Activated T-cell treated with anti-CD3 and anti-CD28 coated beads for 4 hours (primary cell): Measurements from ENCODE around the gene HCAR2.
"Not testable (repeated sequence)": the region's sequence is repeated elsewhere in the genome, so short reads cannot be mapped to it uniquely, and the experiment has no call there.

Experiments used
- DNase-seq: peaks from one replicate; pipeline ENCODE4 v3.0.0-alpha.2; 2020

Gene HCAR2

DNA sequence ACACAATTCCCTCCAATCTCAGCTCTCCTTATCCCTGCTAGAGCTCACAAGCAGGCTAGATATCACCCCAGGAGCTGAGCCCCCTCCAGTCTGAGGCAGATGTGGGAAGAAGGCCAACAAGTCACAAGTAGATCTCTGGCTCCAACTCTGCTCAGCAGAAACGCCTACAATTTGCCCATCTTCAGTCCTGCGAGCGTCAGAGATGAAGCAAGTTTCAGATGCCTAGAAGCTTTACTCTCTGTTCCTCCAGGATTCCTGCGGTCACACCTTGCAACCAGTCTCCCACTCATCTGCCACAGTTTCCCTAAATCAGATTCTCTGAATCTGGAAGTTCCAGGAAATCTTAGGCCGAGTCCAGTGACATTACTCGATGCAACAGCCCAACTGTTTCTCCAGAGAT lies 12.1 kb upstream of the HCAR2 start:
- not testable (repeated sequence) for DNase-seq

DNA sequence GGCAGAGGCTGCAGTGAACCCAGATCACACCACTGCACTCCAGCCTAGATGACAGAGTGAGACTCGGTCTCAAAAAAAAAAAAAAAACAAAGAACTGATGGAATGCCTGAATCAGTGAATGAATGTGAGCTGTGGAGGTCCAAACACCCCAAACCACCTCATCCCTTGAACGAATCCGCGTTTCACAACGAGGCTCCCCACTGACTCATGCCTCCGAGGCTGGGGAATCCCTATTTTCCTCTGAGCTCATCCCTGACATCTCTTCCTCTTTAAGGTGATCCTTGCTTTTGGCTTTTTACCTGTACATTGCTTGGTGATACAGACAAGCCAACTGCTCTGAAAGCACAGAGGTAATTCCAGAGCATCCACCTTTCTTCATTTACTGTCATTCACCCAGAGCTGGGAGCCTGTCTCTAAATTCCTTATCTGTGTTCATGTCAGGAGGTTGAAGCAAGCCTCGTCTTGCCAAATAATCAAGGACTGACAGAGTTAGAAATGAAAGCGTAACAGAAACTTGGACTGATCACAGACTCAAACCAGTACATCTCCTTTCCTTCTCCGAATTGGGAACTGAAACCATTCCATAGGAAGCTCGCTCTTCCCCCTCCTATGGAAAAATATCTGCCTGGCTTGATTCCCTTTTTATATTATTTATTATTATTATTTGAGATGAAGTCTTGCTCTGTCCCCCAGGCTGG lies 10.5 kb upstream of the HCAR2 start:
- not testable (repeated sequence) for DNase-seq

DNA sequence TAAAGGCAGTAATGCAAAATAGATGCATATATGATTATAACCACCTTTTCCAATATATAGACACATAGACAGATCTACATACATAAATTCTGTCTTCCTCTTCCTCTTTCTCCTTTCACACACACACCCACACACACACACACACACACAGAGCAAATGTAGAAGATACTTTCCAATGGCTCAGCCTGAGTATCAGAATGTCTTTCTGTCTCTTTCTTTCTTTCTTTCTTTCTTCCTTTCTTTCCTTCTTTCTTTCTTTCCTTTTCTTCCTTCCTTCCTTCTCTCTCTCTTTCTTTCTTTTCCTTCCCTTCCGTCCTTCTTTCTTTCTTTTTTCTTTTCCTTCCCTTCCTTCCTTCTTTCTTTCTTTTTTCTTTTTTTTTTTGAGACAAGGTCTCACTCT lies 8.1 kb upstream of the HCAR2 start:
- DNase-seq: not testable (repeated sequence)

DNA sequence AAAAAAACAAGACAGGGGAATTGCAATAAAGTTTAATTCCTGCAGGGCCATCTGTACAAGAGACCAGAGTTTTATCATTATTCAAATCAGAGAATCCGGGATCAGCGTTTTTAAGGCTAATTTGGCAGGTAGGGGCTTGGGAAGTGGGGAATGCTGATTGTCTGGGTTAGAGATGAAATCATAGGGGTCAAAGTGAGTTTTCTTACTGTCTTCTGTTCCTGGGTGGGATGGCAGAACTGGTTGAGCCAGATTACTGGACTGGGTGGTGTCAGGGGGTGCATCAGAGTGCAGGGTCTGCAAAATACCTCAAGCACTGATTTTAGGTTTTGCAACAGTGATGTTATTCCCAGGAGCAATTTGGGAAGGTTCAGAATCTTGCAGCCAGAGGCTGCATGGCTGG lies 7.2 kb upstream of the HCAR2 start:
- not testable (repeated sequence) for DNase-seq

DNA sequence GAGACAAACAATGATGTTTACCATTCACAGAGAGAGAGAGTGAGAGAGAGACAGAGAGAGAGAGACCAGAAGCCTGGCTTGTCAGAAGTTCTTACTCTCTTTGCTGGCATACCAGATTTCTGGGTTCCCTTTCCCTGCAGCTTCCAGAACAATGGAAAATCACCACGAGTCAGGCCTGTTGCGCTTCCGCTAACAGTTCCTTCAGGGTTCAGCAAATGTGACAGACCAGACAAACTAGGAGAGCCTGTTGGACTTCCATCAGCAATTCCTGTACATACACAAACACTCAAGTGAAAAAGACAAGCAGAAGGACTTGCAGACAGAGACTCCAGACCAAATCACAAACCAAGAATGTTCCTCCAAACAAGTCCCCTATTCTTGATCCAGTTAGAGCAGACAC lies 6.1 kb upstream of the HCAR2 start:
- DNase-seq: not testable (repeated sequence)

DNA sequence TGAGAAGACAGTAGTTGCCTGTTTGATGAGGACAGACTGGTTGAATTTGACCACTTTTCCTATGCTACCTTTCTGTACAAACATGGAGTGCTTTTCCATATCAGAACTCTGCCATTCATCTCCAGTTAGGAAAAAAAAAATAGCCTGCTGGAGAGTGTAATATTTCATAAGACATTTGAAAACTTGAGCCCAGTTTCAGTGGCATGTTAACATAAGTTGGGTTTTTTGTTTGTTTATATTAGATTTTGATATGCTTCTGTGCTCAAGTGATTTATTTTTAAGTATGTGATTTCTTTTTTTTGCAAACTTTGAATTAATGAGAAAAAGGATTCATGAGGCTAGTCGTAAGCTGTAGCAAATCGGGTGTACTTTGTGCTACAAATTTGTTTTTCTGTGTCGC lies 684 bp upstream of the HCAR2 start:
- not testable (repeated sequence) for DNase-seq

DNA sequence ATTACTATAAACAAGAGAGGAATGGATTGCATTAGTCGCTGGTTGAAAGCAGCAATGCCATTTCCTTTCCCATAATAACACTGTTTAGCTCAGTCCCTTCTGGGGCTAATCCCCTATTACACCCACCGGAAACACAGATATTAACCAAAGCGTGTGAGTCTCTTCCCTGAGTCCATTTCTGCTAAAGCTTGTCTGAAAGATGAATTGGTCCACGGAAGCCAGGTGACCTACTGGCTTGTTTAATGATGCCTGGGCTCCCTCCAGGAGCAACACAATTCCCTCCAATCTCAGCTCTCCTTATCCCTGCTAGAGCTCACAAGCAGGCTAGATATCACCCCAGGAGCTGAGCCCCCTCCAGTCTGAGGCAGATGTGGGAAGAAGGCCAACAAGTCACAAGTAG lies 1.7 kb downstream of the HCAR2 start:
- not testable (repeated sequence) for DNase-seq

DNA sequence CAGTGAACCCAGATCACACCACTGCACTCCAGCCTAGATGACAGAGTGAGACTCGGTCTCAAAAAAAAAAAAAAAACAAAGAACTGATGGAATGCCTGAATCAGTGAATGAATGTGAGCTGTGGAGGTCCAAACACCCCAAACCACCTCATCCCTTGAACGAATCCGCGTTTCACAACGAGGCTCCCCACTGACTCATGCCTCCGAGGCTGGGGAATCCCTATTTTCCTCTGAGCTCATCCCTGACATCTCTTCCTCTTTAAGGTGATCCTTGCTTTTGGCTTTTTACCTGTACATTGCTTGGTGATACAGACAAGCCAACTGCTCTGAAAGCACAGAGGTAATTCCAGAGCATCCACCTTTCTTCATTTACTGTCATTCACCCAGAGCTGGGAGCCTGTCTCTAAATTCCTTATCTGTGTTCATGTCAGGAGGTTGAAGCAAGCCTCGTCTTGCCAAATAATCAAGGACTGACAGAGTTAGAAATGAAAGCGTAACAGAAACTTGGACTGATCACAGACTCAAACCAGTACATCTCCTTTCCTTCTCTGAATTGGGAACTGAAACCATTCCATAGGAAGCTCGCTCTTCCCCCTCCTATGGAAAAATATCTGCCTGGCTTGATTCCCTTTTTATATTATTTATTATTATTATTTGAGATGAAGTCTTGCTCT lies 3.0 kb downstream of the HCAR2 start:
- not testable (repeated sequence) for DNase-seq

DNA sequence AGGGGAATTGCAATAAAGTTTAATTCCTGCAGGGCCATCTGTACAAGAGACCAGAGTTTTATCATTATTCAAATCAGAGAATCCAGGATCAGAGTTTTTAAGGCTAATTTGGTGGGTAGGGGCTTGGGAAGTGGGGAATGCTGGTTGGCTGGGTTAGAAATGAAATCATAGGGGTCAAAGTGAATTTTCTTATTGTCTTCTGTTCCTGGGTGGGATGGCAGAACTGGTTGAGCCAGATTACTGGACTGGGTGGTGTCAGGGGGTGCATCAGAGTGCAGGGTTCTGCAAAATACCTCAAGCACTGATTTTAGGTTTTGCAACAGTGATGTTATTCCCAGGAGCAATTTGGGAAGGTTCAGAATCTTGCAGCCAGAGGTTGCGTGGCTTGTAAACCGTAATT lies 6.2 kb downstream of the HCAR2 start:
- not testable (repeated sequence) for DNase-seq

DNA sequence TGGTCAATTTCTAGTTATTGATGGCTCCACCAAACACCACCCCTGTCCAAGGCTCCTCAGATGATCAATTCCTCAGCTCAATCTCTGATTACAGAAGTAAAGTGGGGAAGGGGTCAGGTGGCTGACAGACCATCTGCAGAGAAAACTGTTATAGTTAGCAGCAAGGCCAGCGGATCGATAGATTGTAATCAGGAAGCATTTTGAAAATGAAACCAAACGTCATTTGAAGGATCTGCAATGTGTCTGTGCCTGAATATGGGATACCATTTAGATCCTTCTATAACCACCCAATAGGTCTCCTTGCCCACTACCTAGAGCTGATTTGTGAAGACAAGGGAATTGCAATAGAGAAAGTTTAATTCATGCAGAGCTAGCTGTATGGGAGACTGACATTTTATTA lies 11.6 kb downstream of the HCAR2 start:
- DNase-seq: no peak

DNA sequence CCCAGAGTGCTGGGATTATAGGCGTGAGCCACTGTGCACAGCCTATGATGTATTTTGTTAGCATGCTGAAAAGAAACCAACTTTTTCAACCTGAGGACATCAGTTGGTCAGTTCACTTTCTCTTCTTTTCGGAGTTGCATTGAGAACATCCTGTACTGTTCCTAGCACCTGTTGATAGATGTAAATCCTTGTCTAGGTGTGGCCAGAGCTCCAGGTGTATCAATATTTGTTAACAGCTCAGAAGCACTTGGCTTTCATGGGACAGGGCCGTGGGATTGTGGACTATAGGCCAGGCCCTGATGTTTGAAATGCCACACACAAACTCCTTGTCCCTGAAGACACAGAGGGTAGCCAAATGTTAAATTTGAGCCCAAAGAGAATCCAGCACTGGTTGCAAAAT lies 14.9 kb downstream of the HCAR2 start:
- DNase-seq: no peak

DNA sequence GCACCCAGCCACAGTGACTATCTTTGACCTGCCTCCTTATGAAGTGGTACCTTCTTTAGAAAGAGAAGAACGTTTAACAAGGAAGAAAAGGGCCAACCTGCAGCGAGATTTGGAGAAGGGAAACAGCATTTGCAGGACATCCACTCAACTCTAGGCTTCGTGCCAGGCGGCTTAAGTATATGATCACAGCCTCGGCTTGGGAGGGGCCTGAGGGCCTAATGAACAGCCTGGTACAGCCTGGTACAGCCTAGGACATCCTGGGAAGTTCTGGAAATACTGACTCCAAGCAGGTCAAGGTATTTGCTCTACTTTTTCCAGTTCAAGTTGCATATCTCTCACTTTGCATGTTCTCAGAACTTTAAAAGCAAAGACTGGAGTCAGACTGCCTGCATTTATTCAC lies 16.1 kb downstream of the HCAR2 start:
- DNase-seq: no peak

DNA sequence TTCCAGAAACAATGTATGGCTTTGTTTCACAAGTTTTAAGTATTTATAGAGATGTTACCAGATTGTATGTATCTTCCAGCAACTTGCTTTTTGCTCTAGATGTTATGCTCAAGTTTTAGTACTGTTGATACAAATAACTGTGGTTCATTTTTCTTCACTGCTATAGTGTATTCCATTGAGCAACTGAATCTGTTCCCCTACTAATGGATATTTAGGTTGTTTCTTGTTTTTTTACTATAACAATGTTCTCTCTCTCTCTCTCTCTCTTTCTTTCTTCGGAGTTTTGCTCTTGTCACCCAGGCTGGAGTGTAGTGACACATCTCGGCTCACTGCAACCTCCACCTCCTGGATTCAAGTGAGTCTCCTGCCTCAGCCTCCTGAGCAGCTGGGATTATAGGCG lies 16.6 kb downstream of the HCAR2 start:
- no peak for DNase-seq

DNA sequence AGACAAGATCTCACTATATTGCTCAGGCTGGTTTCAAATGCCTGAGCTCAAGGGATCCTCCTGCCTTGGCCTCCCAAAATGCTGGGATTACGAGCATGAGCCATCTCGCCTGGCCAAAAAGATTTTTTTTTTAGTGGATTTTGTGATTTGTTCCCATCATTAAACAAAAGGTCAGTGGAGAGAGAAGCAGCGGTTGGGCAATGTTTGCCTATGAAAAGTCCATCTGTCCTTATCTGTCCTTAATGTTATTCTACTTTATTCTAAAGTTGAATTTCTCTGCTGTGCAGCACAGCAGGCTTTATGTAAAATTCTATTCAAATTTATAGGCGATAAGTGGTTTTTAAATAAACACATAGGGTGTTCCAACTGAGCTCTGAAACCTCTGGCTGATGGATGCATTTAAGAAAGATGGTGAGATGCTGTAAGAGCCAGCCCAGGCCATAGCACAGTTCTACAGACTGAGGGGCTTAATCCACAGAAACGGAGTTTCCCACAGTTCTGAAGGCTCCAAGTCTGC lies 18.8 kb downstream of the HCAR2 start:
- DNase-seq: no peak

DNA sequence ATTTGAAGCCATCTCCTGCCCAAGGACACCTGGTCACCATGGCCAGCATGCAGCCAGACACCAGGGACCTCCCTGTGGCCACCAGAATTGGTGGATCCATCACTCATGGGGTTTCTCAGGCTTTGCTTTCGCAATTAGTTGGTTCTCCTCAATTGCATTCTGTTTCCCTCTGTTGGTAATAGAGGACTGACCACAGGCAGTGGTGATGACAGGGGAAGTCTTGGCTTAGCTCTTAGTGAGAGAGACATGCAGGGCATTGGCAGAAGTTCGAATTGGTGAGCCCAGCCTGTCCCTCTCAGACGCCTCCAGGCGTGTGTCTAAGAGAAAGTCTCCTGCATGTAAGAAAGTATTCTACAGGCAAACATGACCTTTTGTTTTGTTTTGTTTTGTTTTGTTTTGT lies 21.3 kb downstream of the HCAR2 start:
- no peak for DNase-seq

DNA sequence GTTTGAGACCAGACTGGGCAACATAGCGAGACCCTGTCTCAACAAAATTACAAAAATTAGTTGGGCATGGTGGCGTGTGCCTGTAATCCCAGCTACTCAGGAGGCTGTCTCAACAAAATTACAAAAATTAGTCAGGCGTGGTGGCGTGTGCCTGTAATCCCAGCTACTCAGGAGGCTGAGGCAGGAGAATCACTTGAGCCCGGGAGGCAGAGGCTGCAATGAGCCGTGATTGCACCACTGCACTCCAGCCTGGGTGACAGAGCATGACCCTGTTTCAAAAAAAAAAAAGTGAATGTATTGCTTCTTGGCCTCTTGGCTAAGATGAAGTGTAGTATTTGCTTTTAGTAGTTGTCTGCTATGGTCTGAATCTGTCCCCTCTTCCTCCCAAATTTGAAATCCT lies 22.2 kb downstream of the HCAR2 start:
- DNase-seq: not testable (repeated sequence)

DNA sequence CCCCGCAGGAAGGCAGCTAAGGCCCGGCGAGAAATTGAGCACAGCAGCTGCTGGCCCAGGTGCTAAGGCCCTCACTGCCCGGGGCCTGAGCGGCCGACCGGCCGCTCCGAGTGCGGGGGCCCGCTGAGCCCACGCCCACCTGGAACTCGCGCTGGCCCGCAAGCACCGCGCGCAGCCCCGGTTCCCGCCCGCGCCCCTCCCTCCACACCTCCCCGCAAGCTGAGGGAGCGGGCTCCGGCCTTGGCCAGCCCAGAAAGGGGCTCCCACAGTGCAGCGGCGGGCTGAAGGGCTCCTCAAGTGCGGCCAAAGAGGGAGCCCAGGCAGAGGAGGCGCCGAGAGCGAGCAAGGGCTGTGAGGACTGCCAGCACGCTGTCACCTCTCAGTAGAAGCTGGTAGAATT lies 26.4 kb downstream of the HCAR2 start:
- not testable (repeated sequence) for DNase-seq

DNA sequence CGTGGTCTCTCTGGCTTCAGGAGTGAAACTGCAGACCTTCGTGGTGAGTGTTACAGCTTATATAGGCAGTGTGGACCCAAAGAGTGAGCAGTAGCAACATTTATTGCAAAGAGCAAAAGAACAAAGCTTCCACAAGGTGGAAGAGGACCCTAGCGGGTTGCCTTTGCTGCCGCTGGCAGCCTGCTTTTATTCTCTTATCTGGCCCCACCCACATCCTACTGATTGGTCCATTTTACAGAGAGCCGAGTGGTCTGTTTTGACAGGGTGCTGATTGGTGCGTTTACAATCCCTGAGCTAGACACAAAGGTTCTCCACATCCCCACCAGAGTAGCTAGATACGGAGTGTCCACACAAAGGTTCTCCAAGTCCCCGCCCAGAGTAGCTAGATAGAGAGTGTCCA lies 27.1 kb downstream of the HCAR2 start:
- not testable (repeated sequence) for DNase-seq

DNA sequence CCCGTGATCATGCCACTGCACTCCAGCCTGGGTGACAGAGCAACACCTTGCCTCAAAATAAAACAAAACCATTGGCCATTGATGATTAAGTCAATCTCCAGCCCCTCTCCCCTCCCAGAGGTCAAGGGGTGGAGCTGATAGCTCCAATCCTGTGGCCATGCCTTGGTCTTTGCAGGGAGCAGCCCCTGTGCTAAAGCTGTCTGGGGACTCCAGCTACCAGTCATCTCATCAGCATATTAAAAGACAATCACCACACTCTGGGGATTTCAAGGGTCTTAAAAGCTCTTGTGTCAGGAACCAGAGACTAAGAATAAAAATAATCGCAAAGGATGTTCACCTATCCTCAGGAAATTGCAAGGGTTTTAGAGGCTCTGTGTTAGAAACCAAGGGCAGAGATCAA lies 30.6 kb downstream of the HCAR2 start:
- no peak for DNase-seq

DNA sequence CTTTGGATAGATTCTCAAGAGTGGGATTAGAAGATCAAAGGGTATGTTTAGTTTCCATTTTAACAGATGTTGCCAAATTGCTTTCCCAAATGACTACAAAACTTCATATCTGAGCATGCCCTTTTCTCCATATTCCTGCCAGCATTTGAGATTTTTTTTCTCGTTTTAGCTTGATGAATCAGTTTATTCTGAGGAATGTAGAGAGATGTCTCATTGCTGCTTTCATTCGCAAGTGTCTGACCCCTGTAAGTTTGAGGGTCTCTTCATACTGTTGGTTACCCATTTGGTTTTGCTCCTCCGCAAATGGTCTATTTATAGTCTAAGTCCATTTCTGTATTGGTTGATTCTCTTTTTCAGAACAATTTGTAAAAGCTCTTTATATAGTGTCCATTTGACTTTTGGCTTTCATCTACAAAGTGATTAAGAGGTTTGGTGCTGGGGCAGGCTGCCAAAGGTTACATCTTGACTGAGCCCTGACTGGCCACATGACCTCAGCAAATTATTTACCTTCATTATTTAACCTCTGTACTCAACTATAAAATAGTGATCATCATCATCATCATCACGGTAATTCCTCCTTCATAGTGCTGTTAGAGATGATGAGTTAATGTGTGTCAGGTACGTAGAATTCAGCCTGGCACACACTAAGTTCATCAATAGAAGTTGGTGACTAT lies 33.6 kb downstream of the HCAR2 start:
- no peak for DNase-seq

DNA sequence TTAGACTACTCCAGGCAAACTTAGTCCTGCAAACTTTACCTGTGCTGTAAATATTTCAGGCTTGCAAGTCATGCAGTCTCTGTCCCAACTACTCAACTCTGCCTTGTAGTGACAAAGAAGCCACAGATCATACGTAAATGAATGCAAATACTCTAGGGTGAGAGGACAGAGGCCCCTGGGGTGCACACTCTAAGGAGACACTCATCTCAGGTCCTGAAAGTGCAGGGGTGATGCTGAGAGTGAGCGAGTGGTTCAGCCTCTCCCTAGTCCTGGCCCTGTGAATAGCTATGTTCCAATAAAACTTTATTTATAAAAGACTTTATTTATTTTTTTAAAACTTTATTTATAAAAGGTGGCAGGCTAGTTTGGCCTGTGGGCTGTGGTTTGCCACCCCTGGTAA lies 34.9 kb downstream of the HCAR2 start:
- no peak for DNase-seq

DNA sequence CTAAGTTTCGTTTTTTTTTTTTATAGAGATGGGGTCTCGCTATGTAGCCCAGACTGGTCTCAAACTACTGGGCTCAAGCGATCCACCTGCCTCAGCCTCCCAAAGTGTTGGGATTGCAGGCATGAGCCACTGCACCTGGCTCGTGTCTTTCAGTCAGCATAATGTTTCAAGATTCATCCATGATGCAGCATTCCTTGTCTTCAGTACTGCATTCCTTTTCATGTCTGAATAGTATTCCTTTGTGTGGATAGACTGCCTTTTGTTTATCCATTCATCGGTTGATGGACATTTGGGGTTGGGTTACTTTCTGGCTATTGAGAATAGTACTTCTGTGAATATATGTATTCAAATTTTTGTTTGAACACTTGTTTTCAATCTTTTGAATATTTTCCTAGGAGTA lies 37.4 kb downstream of the HCAR2 start:
- no peak for DNase-seq

DNA sequence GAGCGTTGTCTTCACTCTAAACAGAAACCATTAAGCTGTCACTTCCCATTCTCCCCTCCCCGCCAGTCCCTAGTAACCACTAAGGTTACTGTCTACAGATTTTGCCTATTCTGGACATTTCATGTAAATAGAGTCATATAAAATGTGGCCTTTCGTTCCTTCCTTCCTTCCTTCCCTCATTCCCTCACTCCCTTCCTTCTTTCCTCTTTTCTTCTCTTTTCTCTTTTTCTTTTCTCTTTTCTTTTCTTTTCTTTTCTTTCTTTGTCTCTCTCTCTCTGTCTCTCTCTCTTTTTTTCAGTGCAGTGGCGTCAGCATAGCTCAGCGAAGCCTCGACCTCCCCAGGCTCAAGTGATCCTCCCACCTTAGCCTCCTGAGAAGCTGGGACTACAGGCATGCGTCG lies 37.8 kb downstream of the HCAR2 start:
- DNase-seq: no peak

DNA sequence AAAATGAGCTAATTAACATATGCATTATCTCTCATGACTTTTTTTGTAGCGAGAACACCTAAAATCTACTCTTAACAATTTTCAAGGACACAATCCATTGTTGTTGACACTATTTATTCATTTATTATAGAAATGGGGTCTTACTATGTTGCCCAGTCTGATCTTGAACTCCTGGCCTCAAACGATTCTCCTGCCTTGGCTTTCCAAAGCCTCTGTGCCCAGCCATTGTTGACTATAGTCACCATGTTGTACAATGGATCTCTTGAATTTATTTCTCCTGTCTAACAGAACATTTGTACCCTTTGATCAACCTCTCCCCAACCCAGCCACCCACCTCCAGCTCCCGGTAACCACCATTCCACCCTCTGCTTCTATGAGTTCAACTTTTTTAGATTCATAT lies 41.2 kb downstream of the HCAR2 start:
- no peak for DNase-seq
